BJ (cell line): ENCODE measurements around the gene SRPX2. TPM values are rescaled to one million over a fixed set of nuclear protein-coding genes. Genes with fewer than 3 reads are reported as not detected.
A peak's percentile ranks its signal among the peaks of the same experiment; 100 is the strongest.

Source experiments
- CTCF ChIA-PET: fragments of 350-600 bp; formaldehyde crosslinking; extraction: SDS; loops from one replicate; lab custom pipeline; 2021; ENCODE audit warnings: antibody characterized with exemption, inconsistent platforms; lab: Yijun Ruan, JAX
- POLR2A ChIA-PET: fragments of 300-600 bp; sonication (Branson Sonifier 250); formaldehyde crosslinking; extraction: SDS; loops from one replicate; lab custom pipeline; 2021; ENCODE audit warnings: antibody characterized with exemption; lab: Charles Lee
- DNase-seq: peaks from one replicate; pipeline ENCODE4 v3.0.0-alpha.2; 2011; ENCODE audit warnings: low read depth
- H3K27me3 ChIP-seq: 2 replicates; pipeline ENCODE4 v1.6.0; 2011; ENCODE audit warnings: low read length; ENCODE audit not compliant: control insufficient read depth, insufficient read depth
- H3K36me3 ChIP-seq: 2 replicates; pipeline ENCODE4 v1.5.1; 2011; ENCODE audit warnings: low read length; ENCODE audit not compliant: control insufficient read depth, insufficient read depth
- H3K4me3 ChIP-seq: 2 replicates; pipeline ENCODE4 v1.5.1; 2011; ENCODE audit warnings: low read depth, mild to moderate bottlenecking, control low read depth, low read length
- polyA plus RNA-seq: library from polyadenylated mRNA; depleted of rRNA; stranded (reverse); fragments of >200 nt; gene quantifications from 2 replicates; pipeline ENCODE4 v1.2.3, GENCODE V29; 2011
- TF ChIP-seq, protein P1 (sequence below): IDR thresholded peaks from 2 replicates; pipeline ENCODE4 v1.5.1; 2011; ENCODE audit warnings: low read depth, mild to moderate bottlenecking, control low read depth, inconsistent platforms, low read length, moderate library complexity; ENCODE audit not compliant: insufficient read depth

The SRPX2 gene
- polyA plus RNA-seq, 1 experiment, result 52.7 TPM

DNA sequence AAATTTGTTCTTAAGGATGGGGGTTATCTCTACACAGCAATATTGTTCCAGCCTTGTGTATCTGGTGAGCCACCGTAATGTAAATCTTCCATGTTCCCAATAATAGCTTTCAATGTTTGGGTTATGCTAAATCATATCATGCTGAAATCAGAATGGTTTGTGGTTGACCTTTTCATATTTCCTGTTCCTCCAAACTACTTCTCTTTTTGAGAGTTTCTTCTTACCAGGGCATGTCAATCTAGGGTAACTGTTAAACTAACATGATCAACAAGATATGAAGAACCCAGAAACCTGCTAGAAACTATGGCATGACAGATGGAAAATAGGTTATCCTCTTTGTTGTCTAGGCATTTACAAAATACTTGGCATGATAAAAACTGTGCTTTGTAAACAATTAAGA lies 37.2 kb upstream of the SRPX2 start:
- CTCF ChIA-PET, result interaction anchor here (0.9 to 1.1 kb wide), 2 partner anchors 8 to 162 kb away, joined by 3 read pairs; no protein-coding TSS in a partner anchor
- H3K27me3 ChIP-seq, result no peaks in the 10 kb centered on the region
- POLR2A ChIA-PET, result no interaction called here
- DNase-seq, result no peak
- TF ChIP-seq, protein P1, sequence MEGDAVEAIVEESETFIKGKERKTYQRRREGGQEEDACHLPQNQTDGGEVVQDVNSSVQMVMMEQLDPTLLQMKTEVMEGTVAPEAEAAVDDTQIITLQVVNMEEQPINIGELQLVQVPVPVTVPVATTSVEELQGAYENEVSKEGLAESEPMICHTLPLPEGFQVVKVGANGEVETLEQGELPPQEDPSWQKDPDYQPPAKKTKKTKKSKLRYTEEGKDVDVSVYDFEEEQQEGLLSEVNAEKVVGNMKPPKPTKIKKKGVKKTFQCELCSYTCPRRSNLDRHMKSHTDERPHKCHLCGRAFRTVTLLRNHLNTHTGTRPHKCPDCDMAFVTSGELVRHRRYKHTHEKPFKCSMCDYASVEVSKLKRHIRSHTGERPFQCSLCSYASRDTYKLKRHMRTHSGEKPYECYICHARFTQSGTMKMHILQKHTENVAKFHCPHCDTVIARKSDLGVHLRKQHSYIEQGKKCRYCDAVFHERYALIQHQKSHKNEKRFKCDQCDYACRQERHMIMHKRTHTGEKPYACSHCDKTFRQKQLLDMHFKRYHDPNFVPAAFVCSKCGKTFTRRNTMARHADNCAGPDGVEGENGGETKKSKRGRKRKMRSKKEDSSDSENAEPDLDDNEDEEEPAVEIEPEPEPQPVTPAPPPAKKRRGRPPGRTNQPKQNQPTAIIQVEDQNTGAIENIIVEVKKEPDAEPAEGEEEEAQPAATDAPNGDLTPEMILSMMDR, result no peak
- no peaks in the 10 kb centered on the region for H3K36me3 ChIP-seq
- H3K4me3 ChIP-seq, result no peak overlapping the region

DNA sequence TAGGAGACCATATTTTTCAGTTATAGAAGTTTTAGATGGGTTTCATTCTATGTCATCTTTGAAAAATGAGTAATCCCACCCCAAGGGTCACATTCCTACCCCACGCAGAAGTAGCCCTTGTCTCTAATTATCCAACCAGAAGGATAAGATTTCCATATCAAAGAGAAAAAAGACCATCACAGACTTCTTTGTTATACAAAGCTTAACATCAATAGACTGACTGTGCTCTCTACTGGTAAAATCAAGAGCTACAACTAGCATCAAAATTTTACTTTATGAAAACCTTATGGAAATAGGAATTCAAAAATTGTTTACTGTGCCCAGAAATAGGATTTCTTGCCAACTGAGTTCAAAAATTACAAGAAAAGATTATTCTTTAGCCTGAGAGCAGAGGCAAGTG lies 34.4 kb upstream of the SRPX2 start:
- H3K4me3 ChIP-seq, result no peak overlapping the region
- no peak for DNase-seq
- CTCF ChIA-PET, result interaction anchor here (1.0 to 1.7 kb wide), 2 partner anchors 61 to 76 kb away, joined by 3 to 5 read pairs; no protein-coding TSS in a partner anchor
- POLR2A ChIA-PET, result no interaction called here
- H3K27me3 ChIP-seq, result no peaks in the 10 kb centered on the region
- TF ChIP-seq, protein P1, result no peak
- no peaks in the 10 kb centered on the region for H3K36me3 ChIP-seq

DNA sequence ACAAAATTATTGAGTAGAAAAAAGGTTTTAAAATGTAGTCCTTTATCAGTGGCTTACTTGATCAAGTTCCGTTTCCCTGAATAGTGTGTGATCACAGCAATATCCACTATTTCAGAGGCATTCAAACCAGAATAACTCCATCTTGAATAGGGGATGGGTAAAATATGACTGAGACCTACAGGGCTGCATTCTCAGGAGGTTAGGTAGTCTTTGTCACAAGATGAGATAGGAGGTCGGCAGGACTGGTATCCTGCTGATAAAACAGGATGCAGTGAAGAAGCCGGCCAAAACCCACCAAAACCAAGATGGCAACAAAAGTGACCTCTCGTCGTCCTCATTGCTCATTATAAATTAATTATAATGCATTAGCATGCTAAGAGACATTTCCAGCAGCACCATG lies 32.0 kb upstream of the SRPX2 start:
- DNase-seq, result no peak
- Histone ChIP-seq H3K27me3 (no peaks in the 10 kb centered on the region), H3K4me3 (no peak overlapping the region), H3K36me3 (no peaks in the 10 kb centered on the region)
- POLR2A ChIA-PET, result no interaction called here
- CTCF ChIA-PET, result no interaction called here
- TF ChIP-seq, protein P1, result no peak

DNA sequence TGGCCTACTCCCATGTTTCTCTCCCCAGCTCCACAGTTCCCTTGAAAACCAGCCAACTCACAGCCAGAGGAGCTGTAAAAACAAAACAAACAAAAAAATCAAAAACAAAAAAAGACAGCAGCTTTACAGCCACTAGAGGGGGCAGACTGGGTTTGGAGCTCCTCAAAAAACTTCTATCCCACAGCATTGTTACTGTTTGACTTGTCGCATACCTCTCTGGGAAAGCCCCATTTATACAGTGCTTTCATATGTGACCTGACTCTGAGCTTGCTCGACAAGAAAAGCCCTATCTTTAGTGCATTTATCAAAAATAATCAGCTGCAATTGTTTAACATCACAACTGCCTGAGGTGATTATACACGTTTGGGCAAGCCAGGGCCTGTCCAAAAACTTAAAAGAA lies 29.0 kb upstream of the SRPX2 start:
- POLR2A ChIA-PET, result no interaction called here
- peak; percentile 17 for DNase-seq
- H3K4me3 ChIP-seq, result no peak overlapping the region
- CTCF ChIA-PET, result interaction anchor here (0.6 to 2.6 kb wide), 16 partner anchors 9 to 154 kb away, joined by 3 to 18 read pairs (median 5); partner anchors contain the start of gene TSPAN6
- H3K36me3 ChIP-seq, result no peaks in the 10 kb centered on the region
- TF ChIP-seq, protein P1, result peak; percentile 63
- H3K27me3 ChIP-seq, result no peaks in the 10 kb centered on the region

DNA sequence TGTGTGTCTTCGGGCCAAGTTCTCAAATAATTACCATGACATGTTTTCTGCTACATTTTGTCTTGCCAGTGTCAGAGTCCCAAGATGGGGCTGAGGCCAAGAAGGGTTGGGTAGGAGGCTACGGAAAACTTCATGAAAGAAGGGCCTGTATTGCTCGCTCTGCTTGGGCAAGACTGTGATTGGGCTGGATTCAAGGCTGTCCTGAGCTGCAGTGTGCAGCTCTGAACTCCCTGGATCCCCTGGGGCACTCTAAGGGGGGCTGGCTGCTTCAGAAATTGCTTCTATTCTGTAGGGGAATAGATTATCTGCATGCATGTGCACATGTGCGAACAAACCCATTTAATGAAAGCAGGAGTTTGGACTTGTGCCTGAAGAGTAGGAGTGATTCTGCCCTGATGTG lies 21.0 kb upstream of the SRPX2 start:
- TF ChIP-seq, protein P1, result no peak
- Histone ChIP-seq H3K27me3 (no peaks in the 10 kb centered on the region), H3K4me3 (no peak overlapping the region), H3K36me3 (no peaks in the 10 kb centered on the region)
- DNase-seq, result no peak
- CTCF ChIA-PET, result no interaction called here
- POLR2A ChIA-PET, result no interaction called here
